DND-41 (cell line): ENCODE results near the gene TNXB.
A peak's percentile ranks its signal among the peaks of the same experiment; 100 is the strongest.

Source experiments
- EZH2 ChIP-seq: IDR thresholded peaks from 3 replicates; pipeline ENCODE4 v1.6.1; 2012; ENCODE audit warnings: borderline replicate concordance, low read depth, mild to moderate bottlenecking, moderate library complexity, low read length, inconsistent platforms; ENCODE audit not compliant: severe bottlenecking
- TF ChIP-seq, protein P1 (sequence below): IDR thresholded peaks from 2 replicates; pipeline ENCODE4 v1.5.1; 2012; ENCODE audit warnings: borderline replicate concordance, low read length, moderate library complexity, mild to moderate bottlenecking; ENCODE audit not compliant: poor library complexity, severe bottlenecking; ENCODE audit errors: extremely low read depth

DNA sequence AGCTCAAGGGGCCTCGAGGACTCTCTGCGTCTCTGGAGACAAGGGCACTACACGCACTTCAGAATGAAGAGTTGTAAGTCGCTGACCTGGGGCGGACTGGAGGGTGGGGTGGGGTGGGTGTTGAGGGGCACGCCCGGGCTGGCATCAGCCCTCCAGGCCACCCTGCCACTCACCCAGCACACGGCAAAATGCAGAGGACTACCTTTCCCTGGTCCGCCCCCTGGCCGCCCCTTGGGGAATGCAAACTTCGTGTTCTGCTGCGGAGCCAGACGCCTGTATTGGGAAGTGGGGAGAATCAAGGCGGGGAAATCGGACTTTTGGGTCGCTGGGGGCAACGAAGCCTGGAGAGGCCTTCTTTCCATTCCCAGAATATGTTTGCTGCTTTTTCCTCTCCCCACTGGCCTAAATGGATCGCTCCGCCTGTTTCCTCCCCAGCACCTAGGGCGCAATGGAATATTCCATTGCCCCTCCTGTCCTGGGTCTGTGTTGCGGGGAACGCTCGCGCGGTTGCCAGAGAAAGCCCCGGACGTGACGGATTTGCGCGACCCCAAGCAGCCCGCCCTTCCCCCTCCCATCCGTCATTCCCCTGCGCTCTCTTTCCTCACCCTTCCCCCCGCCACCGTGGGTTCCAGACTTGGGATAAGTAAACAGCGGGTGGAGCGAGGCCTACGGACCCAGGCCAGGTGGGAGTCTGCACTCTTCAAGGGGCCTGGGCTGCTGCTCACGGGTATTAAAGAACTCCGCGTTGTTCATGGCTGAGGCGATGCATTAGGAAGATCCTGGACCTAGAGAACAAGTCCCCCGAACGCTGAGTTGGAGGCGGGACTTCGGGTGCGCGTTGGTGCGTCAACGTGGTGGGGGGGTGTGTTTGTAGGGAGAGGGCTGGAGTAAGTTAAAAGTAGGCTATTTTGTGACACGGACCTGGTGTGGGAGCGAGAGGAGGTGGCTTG lies 44.7 kb upstream of the TNXB start, which contains the start of gene PPT2:
- TF ChIP-seq, protein P1, sequence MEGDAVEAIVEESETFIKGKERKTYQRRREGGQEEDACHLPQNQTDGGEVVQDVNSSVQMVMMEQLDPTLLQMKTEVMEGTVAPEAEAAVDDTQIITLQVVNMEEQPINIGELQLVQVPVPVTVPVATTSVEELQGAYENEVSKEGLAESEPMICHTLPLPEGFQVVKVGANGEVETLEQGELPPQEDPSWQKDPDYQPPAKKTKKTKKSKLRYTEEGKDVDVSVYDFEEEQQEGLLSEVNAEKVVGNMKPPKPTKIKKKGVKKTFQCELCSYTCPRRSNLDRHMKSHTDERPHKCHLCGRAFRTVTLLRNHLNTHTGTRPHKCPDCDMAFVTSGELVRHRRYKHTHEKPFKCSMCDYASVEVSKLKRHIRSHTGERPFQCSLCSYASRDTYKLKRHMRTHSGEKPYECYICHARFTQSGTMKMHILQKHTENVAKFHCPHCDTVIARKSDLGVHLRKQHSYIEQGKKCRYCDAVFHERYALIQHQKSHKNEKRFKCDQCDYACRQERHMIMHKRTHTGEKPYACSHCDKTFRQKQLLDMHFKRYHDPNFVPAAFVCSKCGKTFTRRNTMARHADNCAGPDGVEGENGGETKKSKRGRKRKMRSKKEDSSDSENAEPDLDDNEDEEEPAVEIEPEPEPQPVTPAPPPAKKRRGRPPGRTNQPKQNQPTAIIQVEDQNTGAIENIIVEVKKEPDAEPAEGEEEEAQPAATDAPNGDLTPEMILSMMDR, result peak; percentile 27
- TF ChIP-seq EZH2, result no peak
